GM21529 (cell line): ENCODE results near the gene KBTBD3.
"Not testable (repeated sequence)": the region's sequence is repeated elsewhere in the genome, so short reads cannot be mapped to it uniquely, and the experiment has no call there.

Experiments
- ATAC-seq: cut with Tn5 transposase; IDR thresholded peaks from one replicate; pipeline ENCODE4 v1.9.1; 2021; ENCODE audit not compliant: unreplicated experiment

The KBTBD3 gene

DNA sequence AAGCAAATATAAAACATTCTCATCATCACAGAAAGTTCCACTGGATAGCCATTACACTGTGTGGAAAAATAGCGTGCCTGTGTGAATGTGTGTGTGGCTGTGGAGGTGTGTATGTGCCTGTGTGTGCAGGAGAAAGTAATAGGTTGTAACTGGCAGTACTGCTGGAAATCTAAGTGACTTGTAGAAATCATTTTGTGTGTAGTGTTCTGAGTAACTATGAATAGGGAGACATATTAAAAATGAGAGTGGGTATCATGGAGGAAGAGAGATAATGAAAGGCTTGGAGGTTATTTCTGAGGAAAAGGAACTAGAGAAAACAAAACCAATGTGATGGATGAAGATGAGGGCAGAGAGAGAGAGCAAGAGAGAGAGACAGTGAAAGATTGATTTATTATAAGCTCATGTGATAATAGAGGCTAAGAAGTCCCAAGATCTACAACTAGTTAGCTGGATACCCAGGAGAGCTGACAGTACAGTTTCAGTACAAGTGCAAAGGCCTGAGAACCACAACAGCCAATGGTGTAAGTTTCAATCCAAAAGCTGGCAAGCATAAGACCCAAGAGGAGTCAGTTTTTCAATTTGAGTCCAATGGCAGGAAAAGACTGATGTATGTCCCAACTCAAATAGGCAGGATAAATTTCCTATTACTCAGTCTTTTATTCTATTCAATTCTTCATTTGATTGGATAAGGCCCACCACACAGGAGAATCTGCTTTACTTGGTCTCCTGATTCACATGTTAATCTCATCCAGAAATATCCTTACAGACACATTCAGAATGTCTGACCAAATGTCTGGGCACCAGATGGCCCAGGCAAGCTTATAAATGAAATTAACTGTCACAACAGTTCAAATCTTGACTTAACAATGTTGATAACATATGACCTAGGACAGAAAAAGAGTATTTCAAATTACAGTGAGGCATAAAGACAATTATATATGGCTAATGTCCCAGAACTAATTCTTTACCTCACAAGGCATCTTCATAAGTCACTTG is 14.9 kb downstream of the KBTBD3 start:
- peak; percentile 49 for ATAC-seq

DNA sequence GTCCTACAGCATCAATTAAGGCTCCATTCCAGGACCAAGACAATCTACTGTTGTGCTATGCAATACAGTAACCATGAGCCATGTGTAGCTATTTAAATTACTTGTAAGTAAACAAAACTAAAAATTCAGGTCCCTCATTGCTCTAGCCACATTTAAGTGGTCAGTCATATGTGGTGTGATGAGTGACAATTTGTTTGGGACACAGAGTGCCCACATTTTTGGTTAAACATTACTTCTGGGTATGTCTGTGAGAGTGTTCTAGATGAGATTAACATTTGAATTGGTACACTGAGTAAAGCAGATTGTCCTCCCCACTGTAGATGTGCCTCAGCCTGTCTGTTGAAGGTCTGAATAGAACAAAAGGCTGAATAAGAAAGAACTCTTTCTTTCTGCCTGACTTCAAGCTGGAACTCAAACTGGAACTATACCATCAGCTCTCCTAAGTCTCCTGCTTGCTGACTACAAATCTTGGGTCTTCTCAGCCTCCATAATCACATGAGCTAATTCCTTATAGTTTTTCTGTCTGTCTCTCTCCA is 15.8 kb downstream of the KBTBD3 start:
- ATAC-seq = no peak

GRCh38 chr11:106059617-106060016 is 17.5 kb downstream of the KBTBD3 start:
- no peak for ATAC-seq

DNA sequence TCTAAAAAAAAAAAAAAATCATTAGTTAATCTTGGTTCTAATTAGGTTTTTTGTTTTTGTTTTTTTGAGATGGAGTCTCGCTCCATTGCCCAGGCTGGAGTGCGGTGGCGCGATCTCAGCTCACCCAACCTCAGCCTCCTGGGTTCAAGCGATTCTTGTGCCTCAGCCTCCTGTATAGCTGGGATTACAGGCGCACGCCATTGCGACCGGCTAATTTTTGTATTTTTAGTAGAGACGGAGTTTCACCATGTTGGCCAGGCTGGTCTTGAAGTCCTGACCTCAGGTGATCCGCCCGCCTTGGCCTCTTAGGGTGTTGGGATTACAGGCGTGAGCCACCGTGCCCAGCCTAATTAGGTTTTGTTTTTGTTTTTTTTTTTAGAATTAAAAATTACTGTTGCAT is 18.8 kb downstream of the KBTBD3 start:
- not testable (repeated sequence) for ATAC-seq

GRCh38 chr11:106051103-106051502 is 26.0 kb downstream of the KBTBD3 start:
- ATAC-seq = no peak

DNA sequence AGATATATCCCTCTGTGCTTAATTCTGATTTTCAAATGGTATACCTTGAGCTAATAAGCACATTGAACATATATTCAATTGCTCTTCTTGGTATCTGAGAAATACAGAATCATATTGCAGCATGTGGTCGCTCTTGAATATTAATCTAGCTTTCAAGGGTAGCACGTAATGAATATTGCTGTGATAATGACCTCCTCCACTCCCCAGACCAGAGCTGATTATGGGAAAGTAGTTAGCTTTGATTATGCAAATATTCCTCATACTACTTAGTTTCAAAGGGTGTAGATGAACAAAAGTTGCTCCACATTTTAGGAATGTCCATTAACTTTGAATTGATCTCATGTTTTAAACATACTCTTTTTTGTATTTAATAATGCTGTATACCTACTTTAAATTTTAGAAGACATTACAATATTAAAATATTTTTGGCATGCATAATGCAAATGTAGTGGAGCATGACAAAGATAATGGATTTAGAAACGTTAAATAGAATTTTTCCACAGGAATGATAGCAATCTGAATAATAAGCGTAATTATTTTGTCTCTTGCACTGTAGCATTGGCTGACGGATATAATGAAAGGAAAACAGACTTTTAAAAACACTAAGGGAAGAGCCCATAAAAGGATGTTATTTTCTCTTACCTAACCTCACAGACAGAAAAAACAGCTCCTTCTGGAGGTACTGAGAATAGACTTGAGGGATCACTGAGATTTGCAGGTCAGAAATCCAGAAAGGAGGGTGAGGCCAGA is 27.2 kb downstream of the KBTBD3 start:
- ATAC-seq = no peak

GRCh38 chr11:106047631-106048030 is 29.5 kb downstream of the KBTBD3 start:
- ATAC-seq = no peak

DNA sequence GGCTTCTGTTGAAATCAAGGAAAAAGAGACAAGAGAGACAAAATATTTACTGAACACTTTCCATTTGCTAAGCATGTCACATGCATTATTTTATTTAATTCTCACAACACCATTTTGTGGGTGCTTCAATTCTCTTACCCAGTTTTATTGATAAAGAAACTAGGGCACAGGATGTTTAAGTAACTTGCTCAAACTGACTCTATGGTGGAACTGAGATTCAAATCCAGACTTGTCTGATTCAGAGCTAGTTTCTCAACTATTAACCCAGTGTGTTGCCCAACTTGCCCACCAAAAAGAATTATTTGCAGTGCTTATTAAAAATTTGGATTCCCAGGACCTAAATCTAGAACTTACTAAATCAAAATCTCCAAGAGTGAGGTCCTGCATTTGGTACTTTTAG is 33.6 kb downstream of the KBTBD3 start:
- no peak for ATAC-seq

DNA sequence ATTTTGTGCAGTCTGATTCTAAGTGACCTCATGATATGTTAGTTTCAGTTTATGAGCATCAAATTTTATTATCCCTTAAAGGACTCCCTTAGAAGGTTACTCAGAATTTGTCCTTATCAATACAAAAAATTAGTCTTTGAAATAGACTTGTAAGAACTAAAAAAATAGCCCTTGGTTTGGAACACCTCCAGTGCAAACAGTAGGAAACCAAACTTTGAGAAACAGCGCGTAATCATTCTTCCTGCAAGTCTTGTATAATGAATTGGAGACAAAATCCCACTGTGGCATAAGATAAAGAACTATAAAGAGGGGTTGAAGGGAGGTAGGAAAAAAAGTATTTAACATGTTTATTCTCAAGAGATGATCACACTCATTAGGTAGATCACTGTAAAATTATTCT is 44.3 kb downstream of the KBTBD3 start:
- no peak for ATAC-seq

DNA sequence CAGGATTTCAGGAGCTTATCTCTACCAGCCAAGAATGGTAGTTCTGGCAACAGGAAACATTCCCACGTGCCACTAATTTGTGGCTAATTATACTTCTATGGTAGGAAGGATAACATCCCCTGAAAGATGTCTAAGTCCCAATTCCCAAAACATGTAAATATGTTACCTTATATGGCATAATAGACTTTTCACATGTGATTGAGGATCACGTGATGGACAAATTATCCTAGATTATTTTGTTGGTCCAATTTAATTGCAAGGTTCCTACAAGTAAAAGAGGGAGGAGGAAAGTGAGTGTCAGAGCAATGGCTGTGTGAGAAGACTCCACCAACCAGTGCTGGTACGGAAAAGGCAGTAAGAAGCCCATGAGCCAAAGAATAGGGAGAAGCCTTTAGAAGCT is 45.2 kb downstream of the KBTBD3 start:
- ATAC-seq = no peak

- ATAC-seq = no peak
These were observed 45.8 kb downstream of the KBTBD3 start for GRCh38 chr11:106031202-106031810.

DNA sequence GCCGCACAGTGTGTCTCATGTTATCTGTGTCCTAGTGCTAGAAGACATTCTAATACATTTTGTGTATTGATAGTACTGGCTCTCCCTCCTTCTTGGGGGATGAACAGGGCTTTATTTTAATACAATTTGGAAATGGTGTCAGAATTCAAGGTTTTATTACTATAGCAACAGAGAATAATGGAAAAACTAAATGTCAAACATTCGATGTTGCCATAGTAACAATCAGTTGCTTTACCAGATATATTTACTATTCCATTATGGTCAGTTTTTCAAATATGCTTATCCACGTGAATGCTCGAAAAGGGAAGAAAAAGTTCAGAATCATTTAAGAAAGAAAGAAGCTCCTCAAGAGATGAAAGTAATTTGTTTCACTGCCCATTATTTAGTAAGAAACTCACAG is 46.5 kb downstream of the KBTBD3 start:
- ATAC-seq = no peak

DNA sequence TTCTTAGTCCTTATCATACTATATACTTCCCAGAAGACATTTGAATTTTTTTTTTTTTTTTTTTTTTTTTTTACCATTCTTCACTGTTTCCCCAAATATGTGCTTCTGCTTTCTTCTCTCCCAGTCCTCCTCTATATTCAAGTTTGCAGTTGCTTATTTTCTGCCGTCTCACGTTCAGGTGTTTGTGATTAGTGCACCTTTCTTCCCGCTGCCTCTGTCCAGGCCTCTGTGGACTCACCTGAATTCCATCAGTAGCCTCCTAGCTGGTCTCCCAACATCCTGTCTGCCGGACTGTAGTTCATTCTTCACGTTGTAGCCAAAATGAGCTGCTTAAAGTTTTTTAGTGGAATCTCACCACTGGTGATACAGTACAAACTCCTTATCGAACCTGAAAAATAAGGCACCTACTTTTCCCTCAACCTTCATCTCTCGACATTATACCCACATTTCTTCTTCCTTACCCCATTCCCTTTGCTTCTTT is 54.3 kb downstream of the KBTBD3 start:
- ATAC-seq = no peak

- ATAC-seq = peak; percentile 98
These were observed 55.0 kb downstream of the KBTBD3 start, which contains the start of gene MSANTD4 for GRCh38 chr11:106021967-106022794. Gene MSANTD4 (minus strand): TSS chr11:106022240. CDS start chr11:106010917, 11,323 bp downstream.

DNA sequence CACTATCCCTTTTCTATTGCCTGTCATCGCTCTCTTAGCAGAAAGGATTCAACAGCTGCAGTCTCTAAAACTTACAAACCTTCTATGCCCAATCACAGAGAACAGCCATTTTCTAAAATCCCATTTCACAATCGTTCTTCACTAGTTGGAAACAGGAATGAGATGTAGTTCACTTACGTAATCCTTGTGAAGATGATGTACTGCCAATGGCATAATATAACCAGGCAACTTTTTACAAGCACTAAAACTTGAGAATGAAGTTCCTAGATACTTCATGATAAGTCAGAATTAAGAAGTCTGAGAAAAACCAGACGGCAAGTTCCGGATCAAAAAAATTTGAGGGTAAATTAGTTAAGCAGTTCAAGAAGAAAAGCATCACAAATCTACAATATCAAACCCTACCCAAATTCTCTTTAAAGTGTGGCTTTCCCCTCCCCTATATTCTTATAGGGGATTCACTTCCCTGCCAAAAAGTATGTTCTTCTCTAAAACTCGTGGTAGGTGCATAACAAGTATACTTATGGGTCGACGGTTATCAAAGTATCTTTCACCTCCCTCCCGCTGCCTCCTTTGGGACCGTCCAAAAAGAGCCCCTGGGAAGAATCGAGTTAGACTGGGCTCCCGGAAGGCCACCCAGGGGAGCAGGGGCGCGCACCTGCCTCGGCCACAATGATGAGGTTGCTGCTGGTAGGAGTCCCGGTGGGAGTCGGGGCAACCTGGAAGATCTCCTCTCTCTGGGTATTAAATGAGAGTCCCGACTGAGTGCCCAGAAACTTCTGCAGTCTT is 55.8 kb downstream of the KBTBD3 start:
- ATAC-seq = peak; percentile 17

- no peak for ATAC-seq
These were observed 60.1 kb downstream of the KBTBD3 start for GRCh38 chr11:106017093-106017492.

DNA sequence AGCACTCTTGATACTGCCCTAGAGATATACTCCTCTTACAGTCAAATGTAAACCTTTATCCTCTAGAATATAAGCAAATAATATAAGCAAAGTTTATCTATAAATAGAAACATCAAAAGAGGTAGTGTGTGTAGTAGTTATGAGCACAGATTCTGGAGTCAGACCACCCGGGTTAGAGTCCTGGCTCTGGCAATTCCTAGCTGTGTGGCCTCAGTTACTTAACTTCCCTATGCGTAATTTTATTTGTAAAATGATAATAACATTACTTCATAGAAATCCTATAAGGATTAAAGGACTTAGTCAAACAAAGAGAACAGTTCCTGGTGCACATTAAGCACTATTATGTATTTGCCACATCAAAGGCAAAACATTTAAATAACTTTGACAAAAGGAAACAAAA is 62.1 kb downstream of the KBTBD3 start:
- ATAC-seq = no peak

DNA sequence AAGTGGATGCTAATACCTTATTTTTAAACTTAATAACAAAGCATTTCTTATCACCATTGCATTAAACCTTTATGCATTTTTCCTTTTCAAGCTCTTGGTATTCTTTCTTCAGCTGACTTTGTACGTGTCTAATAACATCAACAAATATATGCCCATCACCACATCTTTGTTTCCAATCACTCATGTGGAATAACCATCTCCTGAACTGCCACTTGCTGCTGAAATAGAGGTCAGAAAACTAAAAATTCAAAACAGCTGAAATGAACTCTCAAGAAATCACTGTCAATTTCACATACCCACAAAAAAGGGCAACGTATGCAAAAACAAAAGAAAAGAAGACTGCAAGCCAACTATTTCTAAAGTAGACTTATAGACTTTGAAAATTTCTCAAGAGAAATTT is 62.5 kb downstream of the KBTBD3 start:
- ATAC-seq = no peak

DNA sequence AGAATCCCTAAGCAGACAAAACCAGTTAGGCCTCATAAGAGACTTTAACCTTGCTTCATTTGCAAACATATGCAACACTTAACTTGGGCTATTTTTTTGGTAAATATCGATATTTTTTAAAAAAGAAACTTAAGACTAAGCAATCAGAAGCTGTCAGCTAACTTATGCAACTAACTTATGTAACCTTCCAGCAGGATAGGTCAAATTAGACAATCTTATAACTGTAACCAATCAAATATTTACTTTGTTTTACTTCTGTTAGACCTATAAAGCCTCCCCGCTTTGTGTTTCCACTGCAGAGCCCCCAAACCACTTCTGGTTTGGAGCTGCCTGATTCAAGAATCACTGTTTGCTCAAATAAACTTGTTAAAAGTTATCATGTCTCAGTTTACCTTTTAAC is 63.1 kb downstream of the KBTBD3 start:
- no peak for ATAC-seq
